GM18505 (cell line): ENCODE measurements around the gene TTC21A.

Experiments
- ATAC-seq: cut with Tn5 transposase; IDR thresholded peaks from one replicate; pipeline ENCODE4 v1.9.1; 2021; ENCODE audit not compliant: unreplicated experiment
- POLR2A ChIP-seq: IDR thresholded peaks from 4 replicates; pipeline ENCODE4 v1.6.1; 2011; ENCODE audit warnings: borderline replicate concordance; ENCODE audit not compliant: insufficient read depth, insufficient read length; ENCODE audit errors: extremely low read depth

TTC21A gene

DNA sequence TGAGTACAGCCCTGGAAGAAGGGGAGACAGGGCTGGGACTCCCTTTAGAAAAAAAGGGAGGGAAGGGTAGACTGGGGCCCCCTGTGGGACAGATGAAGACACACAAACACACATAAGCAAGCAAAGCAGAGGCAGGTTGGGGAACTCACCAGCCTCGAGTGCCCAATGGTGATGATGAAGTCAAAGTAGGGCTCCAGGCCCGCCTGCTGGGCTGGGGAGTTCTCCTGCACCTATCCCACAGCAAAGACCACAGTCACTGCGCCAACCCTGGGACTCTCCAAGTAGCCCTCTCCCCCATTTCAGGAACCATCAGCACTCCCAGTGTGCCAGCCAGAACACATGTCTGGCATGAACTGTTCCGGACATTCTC lies 4.2 kb upstream of the TTC21A start:
- no peak for ATAC-seq
- no peak for TF ChIP-seq POLR2A

DNA sequence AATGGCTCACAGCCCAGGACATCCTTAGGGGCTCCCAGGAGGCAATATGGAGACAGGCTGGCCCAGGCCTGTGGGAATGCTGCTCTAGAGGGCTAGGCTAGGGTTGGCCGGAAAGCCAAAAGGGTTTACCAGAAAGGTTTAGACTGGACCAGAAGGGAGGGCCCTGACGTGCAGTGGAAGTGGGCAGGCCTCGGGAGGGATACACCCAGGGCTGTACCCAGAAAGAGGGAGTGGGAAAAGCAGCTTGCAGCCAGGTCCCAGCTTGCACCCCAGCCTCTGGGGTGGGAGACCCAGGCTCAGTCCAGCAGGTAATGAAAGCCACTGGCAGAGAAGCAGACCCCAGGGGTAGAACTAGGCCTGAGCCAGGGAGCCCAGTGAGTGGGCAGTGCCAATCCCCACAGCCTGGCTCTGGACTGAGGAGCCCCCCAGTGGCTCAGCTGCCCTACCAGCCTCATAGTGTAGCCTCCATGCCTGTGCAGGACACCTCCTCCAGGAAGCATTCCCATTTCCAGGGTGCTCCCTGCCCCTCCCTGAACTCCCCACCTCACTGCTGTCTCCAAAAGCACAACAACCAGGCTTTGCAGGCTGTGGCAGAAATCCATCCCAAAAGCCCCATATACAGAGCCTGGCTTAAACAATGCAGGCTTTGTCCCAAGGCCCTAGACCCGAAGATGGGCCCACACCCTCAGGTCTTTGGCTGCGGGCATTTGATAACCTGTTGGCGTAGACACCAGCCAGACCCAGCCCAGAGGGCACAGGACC lies 3.5 kb upstream of the TTC21A start:
- no peak for TF ChIP-seq POLR2A
- no peak for ATAC-seq

DNA sequence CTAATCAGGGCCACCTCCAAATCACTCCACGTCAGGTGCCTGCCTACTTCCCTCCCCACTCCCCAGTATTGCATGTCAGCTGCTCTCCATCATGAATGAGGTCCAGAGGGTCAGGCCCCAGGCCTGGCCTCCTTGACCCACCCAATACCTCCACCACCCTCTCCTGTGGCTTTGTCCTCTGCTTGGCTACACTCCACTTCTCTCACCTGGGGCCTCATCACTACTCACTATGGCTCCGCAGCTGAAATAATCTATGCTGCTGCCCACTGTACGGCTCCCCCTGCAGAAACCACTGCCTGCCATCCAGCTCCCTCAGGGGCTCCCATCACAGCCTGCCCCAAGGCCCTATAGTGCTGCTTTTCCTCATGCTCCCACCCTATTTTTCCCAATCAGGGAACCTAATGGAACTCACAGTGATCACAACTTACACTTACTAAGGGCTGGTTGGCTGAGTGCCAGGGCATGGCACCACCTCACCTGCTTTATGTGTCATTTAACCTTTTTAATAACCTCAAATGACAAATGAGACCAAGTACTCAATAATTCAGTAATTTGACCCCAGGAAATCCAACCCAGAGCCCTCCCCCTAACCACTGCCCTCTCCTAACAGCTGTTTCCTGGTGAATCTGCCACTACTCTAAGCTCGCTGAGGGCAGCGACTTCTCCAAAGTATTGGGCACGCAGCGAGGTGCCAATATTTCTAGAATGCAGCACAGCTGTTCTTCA lies 2.4 kb upstream of the TTC21A start:
- ATAC-seq: no peak
- TF ChIP-seq POLR2A: no peak

DNA sequence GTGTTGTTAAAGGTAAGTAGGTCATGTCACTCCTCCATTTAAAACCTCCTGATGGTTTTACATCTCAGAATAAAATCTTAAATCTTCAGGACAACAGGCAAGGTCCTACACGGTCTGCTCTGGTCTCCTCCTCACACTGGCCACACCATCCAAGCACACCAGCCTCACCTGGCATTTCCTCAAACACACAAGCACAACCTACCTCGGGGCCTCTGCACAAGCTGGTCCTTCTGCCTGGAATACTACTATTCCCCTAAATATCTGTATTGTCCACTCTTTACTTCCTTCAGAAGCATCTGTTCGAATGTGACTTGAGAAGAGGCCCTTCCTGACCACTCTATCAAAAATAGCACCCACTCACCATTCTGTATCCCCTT lies 1.8 kb upstream of the TTC21A start:
- no peak for TF ChIP-seq POLR2A
- no peak for ATAC-seq

DNA sequence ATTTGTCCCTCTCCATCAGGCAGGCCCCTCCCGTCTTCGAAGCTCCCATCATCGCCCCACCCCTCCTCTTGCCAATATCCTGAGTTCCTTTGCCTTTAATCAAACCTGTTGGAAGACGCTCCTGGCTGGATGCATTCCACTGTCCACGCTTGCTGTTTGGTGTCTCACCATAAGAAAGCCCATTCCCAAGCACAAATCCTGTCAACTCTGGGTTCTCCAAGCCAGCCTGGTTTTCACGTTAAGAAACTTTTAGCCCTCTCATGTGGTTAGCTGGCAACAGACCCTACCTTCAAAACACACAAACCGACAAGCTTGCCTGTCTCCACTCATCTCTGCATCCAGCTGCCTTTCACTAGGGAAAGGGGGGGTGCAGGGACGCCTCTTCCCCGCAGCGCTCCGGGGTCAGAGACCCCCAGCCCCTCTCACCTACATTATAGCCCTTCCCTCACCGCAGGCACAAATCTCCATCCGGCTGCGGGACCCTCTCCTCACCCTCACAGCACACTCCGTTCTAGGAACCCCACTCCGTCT lies 1.1 kb upstream of the TTC21A start:
- TF ChIP-seq POLR2A: no peak
- ATAC-seq: no peak

DNA sequence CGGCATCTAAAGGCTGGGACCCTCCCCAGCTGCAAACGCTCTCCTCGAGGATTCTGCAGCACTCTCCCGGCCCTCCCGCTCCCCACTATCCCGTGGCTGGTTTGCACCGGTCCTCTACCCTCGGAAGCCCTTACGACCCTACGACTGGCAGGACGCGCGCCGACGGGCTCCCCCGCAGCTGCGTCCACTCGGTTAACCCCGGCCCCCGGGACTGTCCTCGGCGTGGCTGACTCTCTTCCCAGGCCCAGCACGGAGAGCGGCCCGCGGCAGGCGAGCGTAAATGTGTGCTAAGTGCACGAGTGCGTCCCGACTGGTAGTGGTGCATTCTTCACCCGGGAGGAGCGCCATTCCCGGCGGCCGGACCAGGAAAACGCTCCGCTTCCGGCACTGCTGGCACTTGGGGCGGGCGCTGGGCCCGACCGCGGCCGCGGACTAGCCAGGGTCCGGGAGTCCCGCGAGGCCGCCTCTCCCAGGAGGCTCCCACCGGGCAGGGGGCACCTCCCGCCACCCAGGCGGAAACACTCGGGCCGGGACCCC lies 561 bp upstream of the TTC21A start:
- ATAC-seq: peak; percentile 6
- TF ChIP-seq POLR2A: no peak

DNA sequence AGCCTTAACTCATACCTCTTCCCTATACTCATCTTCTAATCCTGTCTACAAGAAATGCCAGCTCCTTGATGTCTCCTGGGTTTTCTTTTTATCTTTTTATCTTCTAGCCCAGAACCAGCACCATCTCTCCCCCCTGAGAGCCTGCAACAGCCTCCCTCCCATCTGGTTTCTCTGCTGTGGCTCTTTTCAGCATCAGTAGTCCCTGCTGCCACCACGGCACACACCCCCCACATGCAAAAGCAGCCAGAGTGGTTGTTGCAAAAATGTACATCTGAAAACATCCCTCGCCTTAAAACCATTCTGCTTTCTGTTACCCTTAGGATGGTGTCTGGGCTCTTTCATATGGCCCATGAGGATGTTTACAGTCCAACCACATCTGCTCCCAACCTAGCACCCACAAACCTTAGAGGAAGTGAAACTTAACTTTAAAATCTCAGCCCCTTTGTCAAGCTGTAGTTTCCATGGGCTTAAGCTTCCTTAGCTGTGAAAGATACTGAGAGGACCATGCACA lies 775 bp downstream of the TTC21A start:
- no peak for TF ChIP-seq POLR2A
- peak; percentile 84 for ATAC-seq

DNA sequence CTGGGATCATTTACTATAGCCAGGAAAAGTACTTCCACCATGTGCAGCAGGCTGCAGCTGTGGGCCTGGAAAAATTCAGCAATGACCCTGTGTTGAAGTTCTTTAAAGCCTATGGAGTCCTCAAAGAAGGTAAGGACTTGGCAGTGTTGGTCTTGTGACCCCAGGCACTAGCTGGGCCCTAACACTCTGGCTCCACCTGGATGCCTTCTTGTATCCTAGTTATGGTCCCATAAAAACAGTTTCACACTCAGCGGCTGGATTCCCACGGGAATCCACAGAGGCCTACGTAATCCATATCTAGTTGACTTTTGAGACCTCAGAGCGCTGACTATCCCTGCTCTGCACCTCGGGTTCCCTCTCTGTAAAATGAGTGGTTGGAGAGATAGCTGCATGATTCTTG lies 1.6 kb downstream of the TTC21A start:
- ATAC-seq: no peak
- TF ChIP-seq POLR2A: no peak

DNA sequence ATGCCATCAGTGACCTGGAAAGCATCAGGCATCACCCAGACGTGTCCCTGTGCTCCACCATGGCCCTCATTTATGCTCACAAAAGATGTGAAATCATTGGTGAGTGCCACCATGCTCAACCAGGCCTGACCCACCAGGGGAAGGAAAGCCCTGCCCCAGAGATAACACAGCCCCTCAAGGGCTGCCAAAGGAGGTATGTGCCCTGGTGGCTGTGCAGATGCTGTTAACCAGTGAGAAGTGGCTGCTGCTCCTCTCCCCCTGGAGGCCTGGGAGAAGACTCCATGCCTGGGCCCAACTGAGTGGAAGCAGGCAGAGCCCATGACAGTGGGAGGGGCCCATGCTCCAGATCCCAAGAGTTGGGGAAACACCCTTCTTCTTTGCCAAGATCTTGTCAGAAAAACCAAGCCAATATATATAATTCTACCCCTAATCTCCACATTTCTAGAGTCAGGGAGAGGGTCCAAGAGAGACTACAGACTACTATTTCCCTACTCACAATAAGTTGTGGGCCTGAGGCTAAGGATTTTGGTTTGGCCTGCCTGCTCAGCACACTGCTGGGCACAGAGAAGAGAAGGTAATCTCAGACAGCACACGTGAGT lies 2.7 kb downstream of the TTC21A start:
- no peak for ATAC-seq
- no peak for TF ChIP-seq POLR2A

DNA sequence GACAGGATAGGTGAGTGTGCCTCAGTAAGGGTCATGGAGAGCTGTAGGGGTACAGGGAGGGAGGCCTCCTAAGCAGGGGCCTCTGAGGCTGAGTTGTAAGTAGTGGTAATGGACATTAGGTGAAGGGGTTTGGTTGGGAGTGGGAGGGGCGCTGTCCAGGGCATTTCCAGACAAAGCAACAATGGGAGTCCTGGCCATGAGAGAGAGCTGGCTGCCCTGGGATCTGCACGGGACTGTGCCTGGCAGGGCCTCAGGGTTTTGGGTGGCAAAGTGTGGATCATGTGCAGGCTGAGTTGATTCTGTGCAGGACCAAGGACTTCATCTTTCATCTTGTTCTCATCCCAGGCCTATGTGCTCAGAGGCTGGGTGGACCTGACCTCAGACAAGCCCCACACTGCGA lies 4.6 kb downstream of the TTC21A start:
- TF ChIP-seq POLR2A: no peak
- ATAC-seq: no peak

DNA sequence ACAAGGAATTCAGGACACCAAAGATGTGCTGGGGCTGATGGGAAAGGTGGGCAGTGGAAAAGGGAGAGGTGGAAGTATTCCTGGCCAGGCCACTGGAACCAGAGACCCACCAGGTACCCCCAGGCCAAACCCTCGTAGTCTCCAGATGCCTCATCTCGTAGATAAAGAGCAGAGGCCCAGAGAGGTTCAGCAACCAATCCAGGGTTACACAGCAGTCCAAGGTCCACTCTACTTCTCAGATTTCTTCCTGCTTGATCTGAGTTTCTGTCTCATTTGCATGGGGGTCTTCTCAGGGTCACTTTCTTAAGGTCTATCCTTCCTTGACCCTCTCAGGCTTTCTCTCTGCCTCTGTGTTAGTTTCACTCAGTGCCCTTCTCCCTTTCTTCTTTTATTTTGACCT lies 5.1 kb downstream of the TTC21A start:
- no peak for TF ChIP-seq POLR2A
- no peak for ATAC-seq

DNA sequence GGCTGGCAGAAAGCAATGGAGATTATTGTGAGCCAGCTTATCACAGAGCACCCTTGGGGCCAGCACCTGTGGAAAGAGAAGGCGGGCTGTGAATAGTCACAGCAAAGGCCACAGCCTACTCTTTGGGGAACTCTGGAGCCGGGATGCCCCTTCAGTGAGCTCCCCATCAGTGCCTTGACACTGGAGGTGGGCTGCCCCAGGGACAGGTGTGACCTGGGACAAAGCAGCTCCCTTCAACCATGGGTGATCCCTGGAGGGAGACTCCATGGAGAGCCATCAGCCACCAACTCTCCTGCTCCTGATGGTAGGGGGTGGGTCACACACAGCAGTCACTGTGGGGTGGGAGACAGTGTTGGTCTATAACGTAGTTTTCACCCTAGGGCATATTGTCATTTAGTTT lies 5.8 kb downstream of the TTC21A start:
- no peak for ATAC-seq
- no peak for TF ChIP-seq POLR2A

DNA sequence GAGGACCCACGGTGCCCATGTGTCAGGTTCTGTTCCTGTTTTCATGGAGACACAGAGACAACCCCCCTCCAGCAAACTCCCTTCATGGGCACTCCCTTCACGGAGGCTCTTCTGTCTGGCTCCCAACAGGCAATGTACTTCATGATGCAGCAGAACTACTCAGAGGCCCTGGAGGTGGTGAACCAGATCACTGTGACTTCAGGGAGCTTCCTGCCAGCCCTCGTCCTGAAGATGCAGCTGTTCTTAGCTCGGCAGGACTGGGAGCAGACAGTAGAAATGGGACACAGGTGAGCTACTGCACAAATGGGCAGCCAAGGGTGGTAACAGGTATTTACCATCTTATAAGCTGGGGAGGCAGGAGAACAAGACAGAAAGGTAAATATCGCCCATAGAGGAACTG lies 7.0 kb downstream of the TTC21A start:
- no peak for TF ChIP-seq POLR2A

More for the DNA sequence above, 7.0 kb downstream of the TTC21A start:
- no peak for ATAC-seq
